Caco-2 (cell line): ENCODE data around the gene GRM4. TPM values are rescaled to one million over a fixed set of nuclear protein-coding genes. Genes with fewer than 3 reads are reported as not detected.

ENCODE experiments used
- BruUV-seq: library from RNA; stranded (reverse); fragments of 400-500 nt; replicated peaks from 2 replicates; lab custom pipeline; 2021; lab: Mats Ljungman, UMichigan
- CTCF ChIA-PET: fragments of 300-600 bp; sonication (Branson Sonifier 250); formaldehyde crosslinking; loops from one replicate; lab custom pipeline; 2022; ENCODE audit warnings: antibody characterized with exemption; lab: Charles Lee
- POLR2A ChIA-PET: fragments of 300-600 bp; sonication (Branson Sonifier 250); formaldehyde crosslinking; loops from one replicate; lab custom pipeline; 2022; ENCODE audit warnings: antibody characterized with exemption; lab: Charles Lee
- DNase-seq, 2 experiments: peaks; one replicate each; pipeline versions ENCODE4 v3.0.0 to v3.0.0-alpha.2; 2020 to 2022
- H3K27me3 ChIP-seq: replicated peaks from 2 replicates; pipeline ENCODE4 v1.6.0; 2011; ENCODE audit warnings: low read length; ENCODE audit not compliant: control insufficient read depth, insufficient read depth
- H3K36me3 ChIP-seq: 2 replicates; pipeline ENCODE4 v1.5.1; 2011; ENCODE audit warnings: low read length; ENCODE audit not compliant: control insufficient read depth, insufficient read depth
- H3K4me1 ChIP-seq: fragments of 250-450 bp; sonication (Bioruptor Pico); 2 replicates; pipeline ENCODE4 v1.5.1; 2020; ENCODE audit warnings: mild to moderate bottlenecking
- H3K4me3 ChIP-seq: 2 replicates; pipeline ENCODE4 v1.5.1; 2011; ENCODE audit warnings: low read depth, mild to moderate bottlenecking, control low read depth, low read length
- H3K9me3 ChIP-seq: fragments of 250-450 bp; sonication (Bioruptor Pico); 2 replicates; pipeline ENCODE4 v1.5.1; 2020; ENCODE audit warnings: mild to moderate bottlenecking, moderate library complexity
- H3K27ac Mint-ChIP-seq: one replicate; pipeline ENCODE4 v1.8.0; 2022; ENCODE audit warnings: mixed read lengths; ENCODE audit not compliant: unreplicated experiment
- H3K27me3 Mint-ChIP-seq: one replicate; pipeline ENCODE4 v1.8.0; 2022; ENCODE audit warnings: mixed read lengths; ENCODE audit not compliant: insufficient read depth, unreplicated experiment
- H3K36me3 Mint-ChIP-seq: one replicate; pipeline ENCODE4 v1.8.0; 2022; ENCODE audit warnings: mild to moderate bottlenecking, mixed read lengths; ENCODE audit not compliant: insufficient read depth, unreplicated experiment
- H3K4me1 Mint-ChIP-seq: one replicate; pipeline ENCODE4 v1.8.0; 2022; ENCODE audit warnings: low read depth, mixed read lengths; ENCODE audit not compliant: unreplicated experiment
- H3K4me3 Mint-ChIP-seq: one replicate; pipeline ENCODE4 v1.8.0; 2022; ENCODE audit warnings: mild to moderate bottlenecking, moderate library complexity, mixed read lengths; ENCODE audit not compliant: unreplicated experiment
- H3K9me3 Mint-ChIP-seq: one replicate; pipeline ENCODE4 v1.8.0; 2022; ENCODE audit warnings: mixed read lengths; ENCODE audit not compliant: unreplicated experiment
- intact Hi-C: fragments of 100-400 bp; cut with micrococcal nuclease; formaldehyde crosslinking; loops from one replicate; pipeline ENCODE4 v1.10.0; 2022; ENCODE audit not compliant: unreplicated experiment
- total RNA-seq: library from RNA; stranded (reverse); gene quantifications from 2 replicates; pipeline ENCODE4 v1.2.3, GENCODE V29; 2022
- TF ChIP-seq, protein P1 (sequence below), 2 experiments: fragments of 200-600 bp in 1 of 2; IDR thresholded peaks; 1 replicate in 1 of 2; 2 replicates in 1 of 2; pipeline versions ENCODE4 v1.5.1 to v1.8.0; 2011 to 2022; ENCODE audit warnings: antibody characterized with exemption in 1 of 2, control low read depth in 1 of 2, inconsistent platforms in 1 of 2, low read depth in 1 of 2, low read length in 1 of 2, mild to moderate bottlenecking in 1 of 2, moderate library complexity in 1 of 2; ENCODE audit not compliant: insufficient read depth in 1 of 2, severe bottlenecking in 1 of 2, unreplicated experiment in 1 of 2

The GRM4 gene
- total RNA-seq, 1 experiment from 2014 or later: 0.09 TPM

DNA sequence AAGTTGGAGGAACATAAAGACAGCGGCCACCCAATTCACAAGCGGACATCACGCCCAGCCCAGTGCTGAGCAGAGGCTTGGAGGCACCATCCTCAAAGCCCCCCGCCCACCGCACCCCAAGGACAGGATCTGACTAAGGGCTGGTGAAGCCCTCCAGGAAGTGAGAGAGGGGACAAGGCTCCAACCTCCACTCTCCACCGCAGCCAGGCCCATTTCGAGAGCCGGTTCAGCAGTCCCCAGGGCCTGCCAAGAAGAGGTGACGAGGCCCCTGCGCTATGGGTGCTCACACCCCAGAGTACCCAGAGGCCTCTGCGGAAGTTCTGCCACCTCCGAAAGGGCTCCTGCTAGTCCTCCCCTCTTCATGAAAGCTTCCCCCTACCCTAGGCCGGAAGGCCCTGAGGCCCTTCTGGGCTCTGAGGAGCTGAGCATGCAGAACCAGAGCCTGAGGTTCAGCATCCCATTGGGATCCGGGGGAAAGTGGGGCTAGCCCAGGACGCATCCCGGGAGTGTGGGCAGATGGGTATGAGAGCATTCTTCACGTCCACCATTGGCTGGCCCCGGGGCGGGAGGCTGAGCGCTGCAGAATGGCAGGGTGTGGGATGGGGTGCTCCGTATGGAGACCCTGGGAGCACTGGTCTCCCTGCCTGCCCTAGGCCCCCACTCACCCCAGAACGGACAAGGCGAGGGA is 2.5 kb downstream of the GRM4 start:
- intact Hi-C loops: no loop called here
- H3K27me3 ChIP-seq: peaks cover 1% of the 10 kb centered on the region
- TF ChIP-seq, protein P1, sequence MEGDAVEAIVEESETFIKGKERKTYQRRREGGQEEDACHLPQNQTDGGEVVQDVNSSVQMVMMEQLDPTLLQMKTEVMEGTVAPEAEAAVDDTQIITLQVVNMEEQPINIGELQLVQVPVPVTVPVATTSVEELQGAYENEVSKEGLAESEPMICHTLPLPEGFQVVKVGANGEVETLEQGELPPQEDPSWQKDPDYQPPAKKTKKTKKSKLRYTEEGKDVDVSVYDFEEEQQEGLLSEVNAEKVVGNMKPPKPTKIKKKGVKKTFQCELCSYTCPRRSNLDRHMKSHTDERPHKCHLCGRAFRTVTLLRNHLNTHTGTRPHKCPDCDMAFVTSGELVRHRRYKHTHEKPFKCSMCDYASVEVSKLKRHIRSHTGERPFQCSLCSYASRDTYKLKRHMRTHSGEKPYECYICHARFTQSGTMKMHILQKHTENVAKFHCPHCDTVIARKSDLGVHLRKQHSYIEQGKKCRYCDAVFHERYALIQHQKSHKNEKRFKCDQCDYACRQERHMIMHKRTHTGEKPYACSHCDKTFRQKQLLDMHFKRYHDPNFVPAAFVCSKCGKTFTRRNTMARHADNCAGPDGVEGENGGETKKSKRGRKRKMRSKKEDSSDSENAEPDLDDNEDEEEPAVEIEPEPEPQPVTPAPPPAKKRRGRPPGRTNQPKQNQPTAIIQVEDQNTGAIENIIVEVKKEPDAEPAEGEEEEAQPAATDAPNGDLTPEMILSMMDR (IDR thresholded peaks at IDR 0.05; ENCODE audit: insufficient read depth in 1 of 2, low read depth in 1 of 2, low read length in 1 of 2, severe bottlenecking in 1 of 2, unreplicated experiment in 1 of 2): no peak
- peaks cover 31% of the 10 kb centered on the region for H3K27me3 Mint-ChIP-seq
- H3K27ac Mint-ChIP-seq: no peak overlapping the region
- ChIA-PET CTCF (interaction anchor here (0.8 to 1.6 kb wide), 2 partner anchors 20 to 88 kb away, joined by 6 to 8 read pairs; no protein-coding TSS in a partner anchor), POLR2A (no interaction called here)
- H3K36me3 ChIP-seq: no peaks in the 10 kb centered on the region
- no TSS peak for BruUV-seq
- no peak overlapping the region for H3K4me3 ChIP-seq
- H3K4me1 ChIP-seq: peaks cover 10% of the 10 kb centered on the region
- DNase-seq: no peak
- H3K9me3 Mint-ChIP-seq: no peaks in the 10 kb centered on the region
- no peaks in the 10 kb centered on the region for H3K9me3 ChIP-seq
- no peaks in the 10 kb centered on the region for H3K4me1 Mint-ChIP-seq
- H3K36me3 Mint-ChIP-seq: no peaks in the 10 kb centered on the region
- H3K4me3 Mint-ChIP-seq: no peak overlapping the region

GRCh38 chr6:34142061-34142998 is 3.6 kb downstream of the GRM4 start:
- Histone ChIP-seq H3K9me3 (no peaks in the 10 kb centered on the region), H3K36me3 (no peaks in the 10 kb centered on the region), H3K4me1 (peaks cover 10% of the 10 kb centered on the region), H3K4me3 (no peak overlapping the region), H3K27me3 (peaks cover 1% of the 10 kb centered on the region)
- Mint-ChIP-seq H3K27ac (no peak overlapping the region), H3K4me3 (no peak overlapping the region), H3K4me1 (no peaks in the 10 kb centered on the region), H3K27me3 (peaks cover 27% of the 10 kb centered on the region), H3K9me3 (no peaks in the 10 kb centered on the region), H3K36me3 (no peaks in the 10 kb centered on the region)
- no peak for DNase-seq
- intact Hi-C loops: no loop called here
- POLR2A ChIA-PET: no interaction called here
- CTCF ChIA-PET: interaction anchor here (0.7 to 1.6 kb wide), 3 partner anchors 21 to 295 kb away, joined by 3 to 8 read pairs (median 6); no protein-coding TSS in a partner anchor
- no TSS peak for BruUV-seq
- TF ChIP-seq, protein P1 (IDR thresholded peaks at IDR 0.05; ENCODE audit: insufficient read depth in 1 of 2, low read depth in 1 of 2, low read length in 1 of 2, severe bottlenecking in 1 of 2, unreplicated experiment in 1 of 2): no peak

- no peak for DNase-seq
- no peak overlapping the region for H3K27ac Mint-ChIP-seq
- Histone ChIP-seq H3K4me1 (peaks cover 10% of the 10 kb centered on the region), H3K27me3 (peaks cover 1% of the 10 kb centered on the region; the same call in 1 of the 2 replicates), H3K9me3 (no peaks in the 10 kb centered on the region), H3K36me3 (no peaks in the 10 kb centered on the region), H3K4me3 (no peak overlapping the region)
- TF ChIP-seq, protein P1 (IDR thresholded peaks at IDR 0.05; ENCODE audit: insufficient read depth in 1 of 2, low read depth in 1 of 2, low read length in 1 of 2, severe bottlenecking in 1 of 2, unreplicated experiment in 1 of 2): no peak
- BruUV-seq: no TSS peak
- no peaks in the 10 kb centered on the region for H3K36me3 Mint-ChIP-seq
- no peak overlapping the region for H3K4me3 Mint-ChIP-seq
- H3K4me1 Mint-ChIP-seq: no peaks in the 10 kb centered on the region
- peaks cover 26% of the 10 kb centered on the region for H3K27me3 Mint-ChIP-seq
- ChIA-PET CTCF (no interaction called here), POLR2A (no interaction called here)
- intact Hi-C loops: no loop called here
- H3K9me3 Mint-ChIP-seq: no peaks in the 10 kb centered on the region
These were observed 5.8 kb downstream of the GRM4 start for GRCh38 chr6:34140075-34140474.
